ENCODE results near the gene AUNIP.

AUNIP gene

DNA sequence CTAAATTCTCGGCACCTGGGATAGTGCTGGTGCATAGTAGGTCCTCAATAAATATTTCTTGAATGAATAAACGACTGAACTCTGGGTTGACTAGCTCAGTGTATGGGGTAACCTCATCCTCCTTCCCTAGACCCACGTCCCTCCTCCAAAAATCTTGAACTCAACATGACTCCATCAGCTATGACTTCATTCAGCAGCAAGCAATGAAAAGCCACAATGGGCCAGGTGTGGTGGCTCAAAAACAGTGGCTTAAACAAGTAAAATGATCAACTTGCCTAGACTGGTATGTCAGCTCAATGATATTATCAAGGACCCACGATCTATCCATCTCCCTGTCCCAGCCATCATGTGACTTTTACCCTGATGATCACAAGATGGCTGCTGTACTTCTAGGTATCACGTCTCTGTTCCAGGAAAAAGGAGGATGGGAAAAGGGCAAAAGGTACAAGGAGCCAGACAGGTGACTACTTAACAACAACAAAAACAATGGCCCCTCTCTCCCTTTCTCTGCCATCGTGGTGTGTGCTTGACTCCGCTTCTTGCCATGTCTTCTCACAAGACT lies 29.2 kb upstream of the AUNIP start:
- DNase-seq: no peak

DNA sequence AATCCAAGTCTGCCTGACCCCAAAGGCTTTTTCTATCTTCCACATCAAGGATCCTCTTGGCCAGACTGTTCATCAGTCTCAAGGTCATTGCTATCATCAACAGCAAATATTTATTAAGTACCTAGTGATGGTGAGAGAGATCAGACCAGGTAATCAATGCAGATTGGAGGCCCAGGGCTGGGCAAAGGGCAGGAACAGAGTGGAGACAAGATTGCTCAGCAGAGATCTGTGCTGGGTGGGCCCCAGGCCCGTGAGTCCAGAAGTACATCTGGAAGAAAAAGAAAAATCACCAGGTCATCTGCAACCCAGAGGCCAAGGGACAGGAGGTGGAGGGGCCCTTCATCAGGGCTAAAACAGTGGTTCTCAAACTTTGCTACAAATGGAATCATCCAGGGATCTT lies 26.3 kb upstream of the AUNIP start:
- DNase-seq: no peak

DNA sequence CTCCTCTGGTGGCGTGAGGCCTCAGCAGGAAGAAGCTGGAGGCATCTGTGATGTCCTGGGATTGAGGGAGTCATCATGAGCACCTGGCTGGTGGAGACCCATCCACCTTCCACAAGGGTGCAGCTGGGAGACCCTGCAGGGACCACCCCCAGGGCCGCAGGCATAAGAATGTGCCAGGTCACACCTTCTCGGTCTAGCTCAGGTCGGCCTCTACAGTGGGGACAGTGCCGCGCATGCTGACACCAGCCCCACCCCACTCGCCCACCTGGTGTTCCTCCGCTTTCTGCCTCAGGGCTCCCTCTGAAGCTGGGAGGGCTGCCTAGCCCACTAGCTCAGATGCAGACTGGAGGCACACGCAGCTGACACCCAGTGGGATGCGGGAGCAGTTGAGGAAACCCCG lies 22.0 kb upstream of the AUNIP start:
- DNase-seq: no peak

DNA sequence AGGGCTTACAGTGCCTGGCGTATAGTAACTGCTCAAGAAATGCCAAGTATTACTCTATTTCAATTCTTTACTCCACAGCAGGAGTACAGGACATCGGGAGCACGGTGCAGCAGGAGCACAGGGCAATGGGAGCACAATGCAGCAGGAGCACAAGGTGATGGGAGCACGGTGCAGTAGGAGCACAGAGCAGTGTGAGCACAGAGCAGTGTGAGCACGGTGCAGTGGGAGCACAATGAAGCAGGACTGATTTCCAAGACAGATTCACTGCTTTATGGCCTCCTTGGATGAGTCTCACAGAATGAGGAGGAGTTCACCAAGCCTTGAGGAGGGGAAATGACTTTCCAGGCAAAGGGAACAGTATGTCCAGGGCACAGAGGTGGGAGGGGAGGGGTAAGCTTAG lies 21.3 kb upstream of the AUNIP start:
- DNase-seq: no peak

DNA sequence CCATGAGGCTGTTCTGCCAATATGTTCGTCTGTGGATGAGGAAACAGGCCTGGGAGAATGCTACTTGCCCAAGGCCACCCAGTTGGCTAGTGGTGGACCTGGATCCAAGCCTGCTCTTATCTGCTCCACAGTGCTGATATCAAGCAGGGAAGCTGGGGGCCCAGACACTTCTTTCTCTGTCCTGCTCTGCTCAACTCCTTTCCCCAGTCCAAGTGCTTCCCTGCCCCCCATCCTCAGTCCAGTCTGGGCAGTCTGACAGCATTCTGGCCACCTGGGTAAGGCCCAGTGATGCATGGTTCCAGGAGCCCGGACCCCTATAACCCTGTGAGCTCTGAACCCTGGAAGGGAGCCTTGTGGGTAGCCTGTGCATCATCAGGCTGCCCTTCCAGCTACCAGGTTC lies 20.4 kb upstream of the AUNIP start:
- no peak for DNase-seq

DNA sequence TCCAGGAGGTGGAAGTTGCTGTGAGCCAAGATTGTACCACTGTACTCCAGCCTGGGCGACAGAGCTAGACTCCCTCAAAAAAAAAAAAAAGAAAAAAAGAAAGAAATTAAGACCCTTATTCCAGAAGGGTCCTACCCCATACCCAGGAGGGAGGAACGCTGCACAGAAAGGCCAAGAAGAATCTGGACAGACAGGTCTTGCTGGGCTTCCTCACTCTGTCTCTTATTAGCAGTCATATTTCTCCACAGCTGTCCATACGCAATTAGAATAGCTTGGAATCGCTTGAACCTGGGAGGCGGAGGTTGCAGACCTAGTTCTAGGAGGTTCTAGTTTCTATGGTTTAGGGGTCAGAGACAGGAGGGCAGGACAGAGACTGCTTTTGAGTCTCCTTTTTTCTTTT lies 19.4 kb upstream of the AUNIP start:
- no peak for DNase-seq

DNA sequence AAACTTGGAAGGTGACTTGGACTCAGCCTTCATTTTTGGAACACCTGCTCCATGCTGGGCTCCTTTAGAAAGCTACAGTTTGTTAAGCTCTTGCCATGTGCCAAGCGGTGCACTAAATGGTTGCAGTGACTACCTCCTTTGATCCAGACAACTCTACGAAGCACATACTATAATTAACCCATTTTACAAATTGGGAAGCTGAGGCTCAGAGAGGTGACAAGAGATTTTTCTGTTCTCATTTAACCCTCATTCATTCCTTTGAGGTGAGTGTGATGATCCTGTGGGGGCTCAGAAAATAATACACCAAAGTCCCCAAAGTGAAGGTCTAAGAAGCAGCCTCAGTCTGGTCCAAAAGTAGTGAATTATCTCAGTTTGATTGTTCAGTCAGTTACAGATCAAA lies 17.9 kb upstream of the AUNIP start:
- DNase-seq: no peak

DNA sequence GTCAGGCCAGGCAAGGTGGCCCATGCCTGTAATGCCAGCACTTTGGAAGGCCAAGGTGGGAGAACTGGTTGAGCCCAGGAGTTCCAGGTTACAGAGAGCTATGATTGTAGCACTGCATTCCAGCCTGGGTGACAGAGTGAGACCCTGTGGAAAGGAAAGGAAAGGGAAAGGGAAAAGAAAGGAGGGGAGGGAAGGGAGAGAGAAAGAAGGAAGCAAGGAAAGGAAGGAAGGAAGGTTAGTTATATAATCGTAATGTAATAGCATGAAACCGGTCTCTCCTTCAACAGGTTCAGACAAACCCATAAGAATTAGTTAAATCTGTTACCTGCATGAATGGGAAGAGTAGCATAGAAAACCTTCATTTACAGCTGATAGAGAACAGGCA lies 17.4 kb upstream of the AUNIP start:
- no peak for DNase-seq

DNA sequence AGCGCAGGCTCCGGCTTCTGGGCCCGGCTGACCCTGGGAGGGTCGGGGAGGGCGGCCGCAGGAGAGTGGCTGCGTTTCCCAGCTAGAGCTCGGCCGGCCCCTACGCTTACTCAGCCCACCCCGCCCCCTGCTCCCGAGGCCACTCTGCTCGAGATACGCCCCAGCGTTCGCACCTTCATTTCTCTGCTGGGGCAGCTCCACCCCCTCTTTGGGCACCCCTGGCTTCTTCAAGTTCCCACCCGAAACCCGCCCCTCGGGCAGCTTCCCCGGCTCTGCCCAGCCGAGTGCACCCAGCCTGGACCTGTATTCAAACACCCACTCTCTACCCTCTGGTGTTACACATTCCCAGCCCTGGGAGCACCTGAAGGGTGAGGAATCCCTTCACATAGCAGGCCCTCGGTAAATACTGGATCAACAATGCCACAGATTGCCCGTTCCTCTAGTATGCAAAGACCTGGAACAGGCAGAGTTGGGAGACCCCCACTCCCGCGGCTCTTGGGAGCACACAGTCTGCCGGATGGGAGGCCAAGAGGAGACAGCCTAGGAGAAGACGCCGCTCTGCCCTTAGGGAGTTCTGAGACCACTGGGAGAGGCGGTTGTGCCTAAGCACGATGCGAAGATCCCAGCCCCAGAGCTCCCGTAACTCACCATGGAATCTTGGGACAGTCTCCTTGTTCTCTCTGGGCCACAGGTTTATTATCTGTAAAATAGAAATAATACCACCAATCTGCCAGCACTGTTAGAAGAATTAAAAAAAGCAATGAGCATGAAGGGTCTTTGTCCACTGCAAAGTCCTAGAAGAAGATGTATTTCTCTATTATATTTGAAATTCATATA lies 16.8 kb upstream of the AUNIP start:
- no peak for DNase-seq

DNA sequence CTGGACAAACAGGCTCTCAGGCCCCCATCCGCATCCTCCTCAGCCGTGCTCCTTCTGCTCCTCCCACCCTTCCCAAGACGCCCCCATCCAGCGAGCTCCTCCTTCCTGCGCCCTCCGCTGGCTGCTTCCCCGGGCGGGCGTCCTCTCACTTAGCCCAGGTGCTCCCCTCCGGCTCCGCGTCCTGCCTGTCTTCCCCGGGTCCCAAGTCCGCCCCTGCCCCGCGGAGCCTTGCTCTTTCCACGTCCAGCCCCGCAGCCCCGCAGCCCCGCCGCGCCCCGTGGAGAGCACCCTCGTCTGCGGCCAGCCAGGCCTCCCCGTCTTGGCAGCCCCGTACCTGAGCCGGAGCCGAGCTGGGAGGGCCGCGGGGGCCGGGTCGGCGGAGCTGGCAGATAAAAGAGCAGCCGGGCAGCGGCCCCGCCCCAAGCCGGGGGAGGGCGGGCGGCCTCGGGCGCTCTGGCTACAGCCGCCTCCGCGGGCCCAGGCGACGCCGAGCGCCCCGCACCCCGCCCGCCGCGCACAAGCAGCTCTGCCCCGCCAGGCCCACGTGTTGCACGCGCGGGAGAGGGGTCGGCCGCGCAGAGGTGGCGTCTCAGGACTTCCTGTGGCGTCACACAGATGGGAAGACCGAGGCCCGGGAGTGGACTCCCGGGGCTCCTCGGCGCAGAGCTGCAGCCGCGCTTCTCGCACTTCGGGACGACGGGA lies 16.0 kb upstream of the AUNIP start, which contains the start of gene PAQR7:
TSS of gene PAQR7 (minus strand) at position 555 of the 702 bp plus-strand sequence. CDS start 11,869 bp downstream, outside the sequence.
- DNase-seq: peak; percentile 44 to 63

DNA sequence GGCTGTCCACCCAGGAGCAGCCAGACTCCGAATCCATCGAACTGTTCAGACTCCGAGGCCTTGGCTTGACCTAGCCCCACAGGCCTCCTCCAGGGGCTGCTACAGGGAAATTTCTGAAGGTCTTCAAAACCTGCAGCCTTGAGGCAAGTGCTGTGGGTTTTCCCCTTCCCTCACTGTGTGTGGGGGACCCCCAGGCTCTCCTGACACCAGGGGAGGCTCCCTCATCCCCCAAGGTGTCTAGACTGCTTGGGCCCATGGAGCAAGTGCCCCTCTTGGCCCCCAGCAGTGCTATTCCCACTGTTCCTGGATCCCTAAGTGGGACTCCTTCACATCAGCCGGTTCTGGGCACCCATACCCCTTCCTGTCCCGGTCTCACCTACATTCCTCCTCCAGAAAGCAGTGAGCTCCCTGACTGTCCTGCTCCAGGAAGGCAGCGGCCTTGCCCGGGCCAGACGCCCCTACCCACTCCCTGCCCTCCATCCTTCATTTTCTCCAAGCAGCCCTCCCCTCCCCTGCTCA lies 15.4 kb upstream of the AUNIP start:
- DNase-seq: no peak

DNA sequence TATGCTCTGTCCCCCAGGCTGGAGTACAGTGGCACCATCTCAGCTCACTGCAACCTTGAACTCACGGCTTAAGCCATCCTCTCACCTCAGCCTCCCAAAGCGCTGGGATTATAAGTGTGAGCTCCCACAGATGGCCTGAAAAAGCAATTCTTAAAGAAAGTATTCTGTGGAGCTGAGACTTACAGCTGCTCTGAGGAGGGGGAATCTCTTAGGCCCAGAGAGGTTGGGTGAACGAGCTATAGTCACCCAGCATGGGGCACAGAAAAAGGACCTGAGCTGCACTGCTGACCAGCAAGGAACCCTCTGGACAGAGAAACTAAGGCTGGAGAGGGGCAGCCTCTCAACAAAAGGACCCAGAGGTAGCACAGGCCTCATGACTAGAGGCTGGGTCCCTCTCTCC lies 15.0 kb upstream of the AUNIP start:
- no peak for DNase-seq

DNA sequence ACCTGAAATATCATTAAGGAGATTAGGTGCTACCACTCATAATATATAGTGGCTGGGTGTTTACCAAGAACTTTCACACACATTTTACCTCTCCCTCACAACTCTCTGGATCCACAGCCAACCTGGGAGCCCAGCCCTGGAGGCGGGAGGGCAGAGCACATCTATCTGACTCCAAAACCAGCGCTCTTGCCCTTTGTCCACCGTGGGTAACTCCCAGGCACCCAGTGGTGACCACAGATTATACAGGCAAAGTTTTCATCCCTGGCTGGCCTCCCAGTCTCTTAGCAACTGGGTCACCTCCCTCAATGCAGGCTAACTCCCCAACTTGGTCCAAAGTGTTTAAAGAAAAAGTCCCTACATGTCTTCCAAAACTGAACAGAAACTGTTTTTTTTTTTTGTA lies 13.9 kb upstream of the AUNIP start:
- no peak for DNase-seq

DNA sequence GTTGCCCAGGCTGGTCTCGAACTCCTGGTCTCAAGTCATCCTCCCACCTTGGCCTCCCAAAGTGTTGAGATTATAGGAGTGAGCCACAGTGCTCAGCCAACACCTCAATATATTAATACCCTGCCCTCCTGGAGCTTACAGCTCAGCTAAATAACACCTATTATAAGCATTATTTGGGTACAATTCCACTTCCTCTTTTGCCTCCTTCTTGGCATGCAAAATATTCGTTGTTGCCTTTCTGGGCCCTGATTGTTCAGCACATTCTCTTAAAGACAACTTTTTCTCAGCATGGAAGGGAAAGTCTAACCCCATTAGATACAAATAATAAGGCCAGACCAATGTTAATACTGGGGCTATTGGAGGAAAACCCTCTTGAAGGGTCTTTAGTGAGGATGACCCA lies 13.5 kb upstream of the AUNIP start:
- no peak for DNase-seq

DNA sequence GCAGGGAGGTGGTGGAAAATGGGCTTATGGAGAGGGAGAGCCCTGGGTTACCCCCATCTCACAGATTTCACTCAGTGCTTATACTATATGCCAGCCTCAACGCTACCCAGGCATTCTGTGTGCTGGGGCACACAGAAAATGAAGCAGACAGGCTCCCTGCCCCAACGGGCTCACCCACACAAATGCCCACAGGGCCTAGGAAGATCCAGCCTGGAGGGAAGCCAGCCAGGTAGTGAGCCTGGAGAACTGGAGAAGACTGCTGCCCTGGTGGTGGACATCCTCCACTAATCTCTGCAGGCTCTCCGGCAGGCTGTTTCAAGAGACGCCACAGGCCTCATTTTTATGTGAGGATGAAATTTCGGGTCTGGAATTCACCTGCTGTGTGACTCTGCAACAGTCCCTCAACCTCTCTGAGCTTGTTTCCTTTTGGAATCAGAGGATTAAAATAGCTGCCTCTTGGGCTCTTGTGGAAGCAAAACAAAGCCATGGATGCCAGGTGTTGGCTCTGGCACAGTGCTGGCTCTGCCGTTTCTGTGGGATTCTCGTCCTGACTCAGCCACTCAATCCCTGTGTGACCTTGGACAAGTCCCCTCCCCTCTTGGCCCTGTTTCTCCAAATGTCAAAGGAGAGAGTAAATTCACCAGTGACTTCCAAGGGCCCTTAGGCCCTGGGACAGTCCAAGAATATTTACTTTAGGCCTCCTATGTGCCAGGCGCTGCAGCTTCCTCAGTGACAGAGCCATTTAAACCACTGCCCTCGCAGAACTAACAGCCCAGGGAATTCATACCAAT lies 12.6 kb upstream of the AUNIP start:
- no peak for DNase-seq

DNA sequence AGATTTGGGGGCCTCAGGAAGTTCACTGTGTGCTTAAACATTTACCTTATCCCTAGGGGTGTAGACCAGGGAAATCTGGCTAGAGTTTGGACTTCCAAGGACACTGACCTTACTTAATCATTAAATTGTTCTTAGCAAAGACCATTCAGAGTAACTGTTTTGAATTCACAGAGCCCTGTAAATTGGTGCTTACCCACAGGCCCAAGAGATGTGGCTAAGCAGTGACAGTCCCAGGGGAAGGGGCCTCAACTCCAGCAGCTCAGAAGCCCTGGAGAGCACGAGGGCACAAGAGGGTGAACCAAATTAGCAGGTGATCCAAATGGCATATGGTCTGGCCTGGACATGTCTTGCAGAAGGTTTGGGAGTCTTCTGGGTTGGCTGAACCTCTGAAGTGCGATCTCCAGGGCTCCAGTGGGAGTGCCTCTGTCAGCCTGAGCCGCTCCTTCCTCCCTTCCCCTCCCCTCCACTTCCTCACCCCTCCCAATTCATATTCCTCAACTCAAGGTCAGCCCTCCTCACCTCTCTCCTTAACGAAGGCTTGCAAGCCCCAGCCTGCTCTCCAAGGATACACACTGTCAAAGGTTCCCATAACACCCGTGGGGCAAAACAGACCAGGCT lies 11.9 kb upstream of the AUNIP start:
- no peak for DNase-seq

DNA sequence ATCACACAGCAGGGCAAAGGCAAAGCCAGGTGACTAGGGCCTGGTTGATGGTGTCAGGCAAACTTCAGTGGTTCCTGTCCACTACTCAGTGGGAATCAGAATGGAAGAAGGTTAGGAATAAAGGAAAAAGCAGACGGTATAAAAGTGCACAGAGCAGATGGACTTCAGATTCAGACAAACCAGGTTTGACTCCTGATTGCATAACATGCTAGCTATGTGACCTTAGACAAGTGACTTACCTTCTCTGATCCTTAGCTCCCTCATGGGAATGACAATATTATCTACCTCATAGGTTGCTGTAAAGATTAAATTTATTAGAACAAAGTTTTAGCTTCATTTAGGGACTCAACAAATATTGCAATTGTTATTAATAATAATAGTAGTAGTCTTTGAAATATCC lies 11.4 kb upstream of the AUNIP start:
- DNase-seq: no peak

DNA sequence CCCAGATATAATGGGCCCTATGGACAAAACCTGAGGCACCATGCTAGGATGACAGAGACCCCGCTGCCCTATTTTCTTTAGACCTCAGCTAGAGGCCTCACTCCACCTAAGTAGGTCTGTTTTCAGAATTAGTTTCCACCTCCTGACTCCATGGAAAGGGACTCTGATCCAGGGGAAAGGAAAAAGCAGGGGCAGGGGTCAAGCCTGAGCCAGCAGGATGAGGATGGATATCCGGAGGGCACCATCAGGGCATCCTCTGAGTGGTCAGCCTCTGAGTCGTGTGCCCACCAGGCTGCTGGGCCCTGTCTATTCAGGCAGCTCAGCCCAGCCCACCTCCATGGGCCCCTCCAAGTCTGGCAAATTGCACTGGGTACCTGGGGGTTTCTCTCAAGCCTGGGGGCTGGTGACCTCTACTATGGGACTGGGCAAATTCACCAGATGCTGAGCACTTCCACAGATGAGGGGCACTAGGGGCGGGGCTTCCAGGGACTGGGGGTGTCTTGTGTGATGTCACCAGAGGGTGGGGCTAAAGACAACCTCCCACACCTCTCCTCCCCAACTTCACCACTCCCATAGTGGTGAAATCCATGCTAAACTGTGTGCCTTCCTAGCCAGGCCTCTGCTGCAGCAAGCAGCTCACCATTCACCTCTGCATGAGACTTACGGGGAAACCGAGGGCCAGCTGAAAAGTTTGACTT lies 10.8 kb upstream of the AUNIP start:
- DNase-seq: no peak

DNA sequence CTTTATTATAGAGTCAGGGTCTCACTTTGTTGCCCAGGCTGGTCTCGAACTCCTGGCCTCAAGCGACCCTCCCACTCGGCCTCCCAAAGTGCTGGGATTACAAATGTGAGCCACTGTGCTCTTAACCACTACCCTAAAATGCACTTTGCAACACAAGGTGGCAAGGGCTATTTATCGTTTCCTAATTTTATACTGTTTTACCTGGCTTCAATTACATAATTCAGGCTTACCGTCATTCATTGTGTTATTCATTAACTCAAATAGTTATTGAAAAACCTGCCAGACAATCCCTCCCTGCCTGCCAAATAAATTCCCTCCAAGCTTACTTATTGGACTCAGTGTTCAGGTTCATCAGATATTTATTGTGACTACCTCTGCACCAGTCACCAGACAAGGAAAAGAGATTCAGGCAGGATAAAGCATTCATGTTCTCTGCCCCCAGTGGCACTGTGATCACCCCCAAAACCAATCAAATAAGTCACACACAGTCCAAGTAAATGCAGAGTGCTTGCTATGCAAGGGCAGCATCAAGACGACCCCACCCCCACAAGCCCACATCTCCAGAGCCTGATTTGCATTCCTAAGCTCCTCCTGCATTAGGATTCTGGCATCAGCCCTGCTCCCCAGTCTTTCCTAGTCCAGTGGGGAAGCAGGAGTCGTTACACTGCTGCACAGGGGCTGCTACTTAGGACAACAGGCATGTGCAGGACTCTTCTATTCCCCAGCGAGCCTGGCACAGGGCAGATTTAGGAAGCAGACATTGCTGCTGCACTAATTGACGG lies 8.1 kb upstream of the AUNIP start:
- no peak for DNase-seq

DNA sequence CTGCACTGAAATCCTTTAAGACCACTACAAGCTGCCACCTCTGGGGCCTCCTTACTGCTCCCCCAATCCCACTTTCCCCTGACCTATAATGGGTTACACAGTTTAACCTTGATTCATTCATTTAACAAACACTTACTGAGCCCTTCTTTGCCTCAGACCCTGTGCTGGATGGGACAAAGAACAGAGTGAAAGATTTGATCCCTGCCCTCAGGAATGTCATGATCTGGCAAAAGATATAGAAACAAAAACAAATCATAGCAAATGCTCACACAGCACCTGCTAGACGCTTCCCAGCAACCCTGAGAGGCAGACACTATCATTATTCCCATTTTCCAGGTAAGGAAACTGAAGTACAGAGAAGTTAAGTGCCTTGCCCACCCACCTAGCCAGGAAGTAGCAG lies 7.0 kb upstream of the AUNIP start:
- no peak for DNase-seq

DNA sequence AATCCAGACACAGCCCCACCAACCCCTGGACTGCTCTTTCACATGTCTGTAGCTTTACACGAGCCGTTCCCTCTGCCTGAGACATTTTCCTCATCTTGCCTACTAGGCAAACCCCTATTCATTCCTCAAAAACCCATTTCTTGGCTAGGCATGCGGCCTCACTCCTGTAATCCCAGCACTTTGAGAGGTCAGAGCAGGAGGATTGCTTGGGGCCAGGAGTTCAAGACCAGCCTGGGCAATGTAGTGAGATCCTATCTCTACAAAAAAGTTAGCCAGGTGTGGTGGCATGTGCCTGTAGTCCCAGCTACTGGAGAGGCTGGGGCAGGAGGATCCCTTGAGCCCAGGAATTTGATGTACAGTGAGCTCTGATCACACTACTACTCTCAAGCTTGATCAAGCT lies 5.2 kb upstream of the AUNIP start:
- DNase-seq: no peak
